Colonic mucosa (tissue), 4 donors: ENCODE data around the gene BCO1. TPM values are rescaled to one million over a fixed set of nuclear protein-coding genes. Genes with fewer than 3 reads are reported as not detected.
A peak's percentile ranks its signal among the peaks of the same experiment; 100 is the strongest.

Experiments used
- DNase-seq: peaks from one replicate; pipeline ENCODE4 v3.0.0-alpha.2; 2020
- H3K27ac ChIP-seq: fragments of 200-600 bp; one replicate; pipeline ENCODE4 v1.8.0; 2021
- H3K27me3 ChIP-seq: fragments of 200-600 bp; one replicate; pipeline ENCODE4 v1.8.0; 2021
- H3K36me3 ChIP-seq: fragments of 200-600 bp; one replicate; pipeline ENCODE4 v1.8.0; 2021
- H3K4me1 ChIP-seq: fragments of 200-600 bp; one replicate; pipeline ENCODE4 v1.8.0; 2021; ENCODE audit warnings: mild to moderate bottlenecking
- H3K4me3 ChIP-seq: fragments of 200-600 bp; one replicate; pipeline ENCODE4 v1.8.0; 2021
- H3K9ac ChIP-seq, 2 donors: one replicate each; pipeline ENCODE4 v1.7.0; 2013; ENCODE audit warnings: control low read depth in 2 of 2, low read depth in 2 of 2, low read length in 2 of 2
- H3K9me3 ChIP-seq: fragments of 200-600 bp; one replicate; pipeline ENCODE4 v1.8.0; 2021
- intact Hi-C: fragments of 100-400 bp; cut with DNase I; formaldehyde crosslinking; loops from one replicate; pipeline ENCODE4 v1.14.1; 2022
- total RNA-seq, 2 donors: library from RNA; stranded (reverse); fragmentation: NEBNext Ultra II Directional in 1 of 2; extraction: Animal tissue kit (Norgen Biotek cat#: 25700) in 1 of 2; gene quantifications; one replicate each; pipeline ENCODE4 v1.2.1, GENCODE V29; 2021
- TF ChIP-seq, protein P1 (sequence below): fragments of 200-600 bp; IDR thresholded peaks from one replicate; pipeline ENCODE4 v1.8.0; 2022; ENCODE audit warnings: antibody characterized with exemption, mild to moderate bottlenecking
- donor health status: healthy.
- donor health status: DM: no; HTN: no; CAD: no.
- donor health status: DM: no; HTN: no; CAD: no.

BCO1 gene, protein sequence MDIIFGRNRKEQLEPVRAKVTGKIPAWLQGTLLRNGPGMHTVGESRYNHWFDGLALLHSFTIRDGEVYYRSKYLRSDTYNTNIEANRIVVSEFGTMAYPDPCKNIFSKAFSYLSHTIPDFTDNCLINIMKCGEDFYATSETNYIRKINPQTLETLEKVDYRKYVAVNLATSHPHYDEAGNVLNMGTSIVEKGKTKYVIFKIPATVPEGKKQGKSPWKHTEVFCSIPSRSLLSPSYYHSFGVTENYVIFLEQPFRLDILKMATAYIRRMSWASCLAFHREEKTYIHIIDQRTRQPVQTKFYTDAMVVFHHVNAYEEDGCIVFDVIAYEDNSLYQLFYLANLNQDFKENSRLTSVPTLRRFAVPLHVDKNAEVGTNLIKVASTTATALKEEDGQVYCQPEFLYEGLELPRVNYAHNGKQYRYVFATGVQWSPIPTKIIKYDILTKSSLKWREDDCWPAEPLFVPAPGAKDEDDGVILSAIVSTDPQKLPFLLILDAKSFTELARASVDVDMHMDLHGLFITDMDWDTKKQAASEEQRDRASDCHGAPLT
- 1 to 10 TPM; 2.1 to 6.1 TPM for total RNA-seq

DNA sequence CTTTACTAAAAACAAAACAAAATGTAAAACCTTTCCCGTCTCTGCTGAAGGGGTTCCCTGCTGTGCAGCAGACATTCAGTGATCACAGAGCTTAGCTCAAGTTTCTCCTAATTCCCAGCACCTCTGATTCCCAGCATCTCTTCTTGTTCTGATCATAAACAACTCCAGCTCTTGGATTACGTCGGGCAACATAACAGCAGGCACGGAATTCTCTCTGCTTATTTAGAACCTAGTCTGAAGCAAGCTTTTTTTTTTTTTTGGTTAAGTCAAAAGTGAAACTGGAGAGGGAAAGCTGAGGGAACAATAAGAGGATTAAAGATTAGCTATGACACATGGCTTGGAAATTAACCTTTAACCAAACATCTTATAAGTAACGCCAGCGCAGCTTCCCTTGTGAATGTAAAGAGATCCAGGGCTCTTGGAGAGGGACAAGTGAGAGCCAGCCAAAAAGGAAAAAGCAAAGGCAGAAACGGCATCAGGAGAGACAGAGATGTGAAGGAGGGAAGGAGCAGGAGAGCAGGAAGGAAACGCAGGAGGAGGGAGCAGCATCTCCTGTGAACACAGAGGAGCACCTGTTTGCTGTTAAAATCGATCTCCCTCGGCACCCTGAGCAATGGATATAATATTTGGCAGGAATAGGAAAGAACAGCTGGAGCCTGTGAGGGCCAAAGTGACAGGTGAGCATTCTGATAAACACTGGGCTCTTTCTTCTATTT, at the start of gene BCO1:
TSS of gene BCO1 (plus strand) at position 394 of the 716 bp plus-strand sequence. CDS start at position 614, 220 bp downstream.
- no peaks in the 10 kb centered on the region for H3K27me3 ChIP-seq
- H3K9ac ChIP-seq: peak within 1 kb of the TSS in 1 of 2 donors; percentile 72
- TF ChIP-seq, protein P1, sequence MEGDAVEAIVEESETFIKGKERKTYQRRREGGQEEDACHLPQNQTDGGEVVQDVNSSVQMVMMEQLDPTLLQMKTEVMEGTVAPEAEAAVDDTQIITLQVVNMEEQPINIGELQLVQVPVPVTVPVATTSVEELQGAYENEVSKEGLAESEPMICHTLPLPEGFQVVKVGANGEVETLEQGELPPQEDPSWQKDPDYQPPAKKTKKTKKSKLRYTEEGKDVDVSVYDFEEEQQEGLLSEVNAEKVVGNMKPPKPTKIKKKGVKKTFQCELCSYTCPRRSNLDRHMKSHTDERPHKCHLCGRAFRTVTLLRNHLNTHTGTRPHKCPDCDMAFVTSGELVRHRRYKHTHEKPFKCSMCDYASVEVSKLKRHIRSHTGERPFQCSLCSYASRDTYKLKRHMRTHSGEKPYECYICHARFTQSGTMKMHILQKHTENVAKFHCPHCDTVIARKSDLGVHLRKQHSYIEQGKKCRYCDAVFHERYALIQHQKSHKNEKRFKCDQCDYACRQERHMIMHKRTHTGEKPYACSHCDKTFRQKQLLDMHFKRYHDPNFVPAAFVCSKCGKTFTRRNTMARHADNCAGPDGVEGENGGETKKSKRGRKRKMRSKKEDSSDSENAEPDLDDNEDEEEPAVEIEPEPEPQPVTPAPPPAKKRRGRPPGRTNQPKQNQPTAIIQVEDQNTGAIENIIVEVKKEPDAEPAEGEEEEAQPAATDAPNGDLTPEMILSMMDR: no peak
- no peaks in the 10 kb centered on the region for H3K4me1 ChIP-seq
- no peaks in the 10 kb centered on the region for H3K36me3 ChIP-seq
- no peaks in the 10 kb centered on the region for H3K9me3 ChIP-seq
- intact Hi-C loops: no loop called here
- peak within 1 kb of the TSS; percentile 78 for H3K27ac ChIP-seq
- peak; percentile 55 for DNase-seq
- H3K4me3 ChIP-seq: peak within 1 kb of the TSS; percentile 33

DNA sequence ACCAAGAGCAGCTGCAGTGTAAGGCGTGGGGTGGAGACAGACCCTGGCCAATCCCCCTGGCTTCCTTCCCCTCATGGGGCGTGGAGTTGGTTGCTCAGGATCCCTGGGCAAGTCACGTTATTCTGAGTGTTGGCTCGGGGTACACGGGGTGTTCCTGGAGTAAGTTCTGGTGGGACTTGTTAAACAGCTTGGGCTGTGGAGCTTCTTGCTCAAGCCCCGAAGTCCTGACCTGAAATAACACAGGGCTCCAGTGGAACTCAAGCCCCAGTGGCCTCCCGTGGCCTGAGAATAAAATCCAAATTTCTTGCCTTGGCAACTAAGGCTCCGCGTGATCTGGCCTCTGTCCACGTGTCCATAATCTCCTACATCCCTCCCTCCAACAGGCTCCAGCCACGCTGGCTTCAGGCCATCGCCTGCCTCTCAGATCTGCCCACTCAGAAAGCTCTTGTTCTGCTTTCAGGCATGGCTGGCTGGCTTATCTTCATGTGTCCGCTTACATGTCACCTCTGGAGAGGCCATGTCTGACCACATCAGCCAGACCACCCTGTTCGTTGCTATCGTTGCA, 49.3 kb upstream of the BCO1 start:
- H3K27ac ChIP-seq: no peak overlapping the region
- H3K36me3 ChIP-seq: no peaks in the 10 kb centered on the region
- no peaks in the 10 kb centered on the region for H3K9me3 ChIP-seq
- TF ChIP-seq, protein P1: no peak
- H3K9ac ChIP-seq: no peak overlapping the region
- H3K27me3 ChIP-seq: no peaks in the 10 kb centered on the region
- no peak overlapping the region for H3K4me3 ChIP-seq
- DNase-seq: peak; percentile 66
- no peaks in the 10 kb centered on the region for H3K4me1 ChIP-seq
- intact Hi-C loops: no loop called here

DNA sequence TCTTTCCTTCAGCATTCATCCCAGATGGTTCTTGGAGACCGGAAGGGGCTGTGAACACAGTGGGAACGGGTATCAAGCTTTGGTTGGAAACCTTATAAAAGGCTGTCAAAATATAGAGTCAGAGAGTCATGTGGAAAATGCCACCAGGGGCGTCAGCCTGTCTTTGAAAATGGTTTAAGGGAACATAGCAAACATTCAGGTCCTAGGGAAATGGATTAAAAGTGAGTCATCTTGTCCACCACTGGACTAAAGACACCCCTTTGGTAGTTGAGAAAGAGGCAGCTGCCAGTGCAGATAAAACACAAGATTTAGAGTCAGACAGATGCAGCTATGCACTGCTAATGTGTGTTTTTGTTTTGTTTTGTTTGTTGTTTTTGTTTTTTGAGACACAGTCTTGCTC, 47.8 kb upstream of the BCO1 start:
- H3K9ac ChIP-seq: no peak overlapping the region
- no peaks in the 10 kb centered on the region for H3K27me3 ChIP-seq
- H3K9me3 ChIP-seq: no peaks in the 10 kb centered on the region
- H3K36me3 ChIP-seq: no peaks in the 10 kb centered on the region
- H3K4me3 ChIP-seq: no peak overlapping the region
- H3K27ac ChIP-seq: no peak overlapping the region
- DNase-seq: no peak
- intact Hi-C loops: no loop called here
- TF ChIP-seq, protein P1: no peak
- no peaks in the 10 kb centered on the region for H3K4me1 ChIP-seq

DNA sequence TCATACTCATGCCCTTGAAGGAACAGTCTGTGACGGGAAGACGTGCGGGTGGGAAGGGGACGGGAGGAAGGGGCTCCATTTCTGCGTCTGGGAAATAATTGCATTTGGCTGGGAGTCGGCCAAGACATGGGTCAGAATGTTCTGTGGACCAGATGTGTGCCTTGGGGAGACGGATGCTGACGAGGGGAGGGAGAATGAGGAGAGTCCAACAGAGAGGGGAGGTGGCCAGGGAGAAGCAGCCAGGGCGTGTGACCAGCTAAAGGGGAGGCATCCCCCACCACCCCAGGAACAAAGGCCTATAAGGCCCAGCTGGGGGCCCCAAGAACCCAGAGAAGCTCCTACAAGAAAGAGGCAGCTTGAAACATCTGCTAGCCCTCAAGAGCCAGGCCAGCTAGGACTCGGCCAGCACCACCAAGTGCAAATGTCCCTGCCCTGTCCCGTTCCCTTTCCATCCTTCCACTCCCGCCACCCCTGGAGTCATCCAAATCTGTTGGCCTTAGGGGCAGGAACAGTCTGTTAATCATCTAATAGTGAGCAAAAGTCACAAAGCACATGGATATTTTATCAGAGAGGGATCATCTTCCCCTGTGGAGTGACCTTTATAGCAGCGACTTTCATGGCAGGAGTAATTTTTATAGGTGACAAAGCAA, 42.5 kb upstream of the BCO1 start:
- no peaks in the 10 kb centered on the region for H3K36me3 ChIP-seq
- DNase-seq: no peak
- no peak overlapping the region for H3K27ac ChIP-seq
- TF ChIP-seq, protein P1: no peak
- H3K27me3 ChIP-seq: no peaks in the 10 kb centered on the region
- H3K9me3 ChIP-seq: no peaks in the 10 kb centered on the region
- H3K4me1 ChIP-seq: no peaks in the 10 kb centered on the region
- no peak overlapping the region for H3K4me3 ChIP-seq
- no peak overlapping the region for H3K9ac ChIP-seq
- intact Hi-C loops: no loop called here

DNA sequence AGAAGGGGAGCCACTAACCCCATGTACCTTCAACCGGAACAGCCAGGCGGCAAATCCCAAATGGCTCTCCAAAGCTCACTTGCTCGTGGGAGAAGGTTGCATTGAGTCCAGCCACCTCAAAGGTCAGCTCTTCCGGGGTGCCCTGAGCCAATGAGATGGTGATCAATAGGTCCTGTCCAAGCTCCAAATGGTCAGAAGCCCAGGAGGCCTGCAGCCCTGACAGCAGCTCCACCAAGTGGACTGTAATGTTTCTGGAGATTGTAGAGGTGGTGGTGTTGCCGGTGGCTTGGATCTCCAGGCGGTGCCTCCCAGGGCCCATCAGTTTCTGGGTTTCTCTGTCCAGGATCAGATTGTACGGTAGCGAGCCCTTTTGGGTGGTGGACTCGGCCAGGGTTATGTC, 39.9 kb upstream of the BCO1 start:
- no peaks in the 10 kb centered on the region for H3K27me3 ChIP-seq
- no peaks in the 10 kb centered on the region for H3K4me1 ChIP-seq
- no peaks in the 10 kb centered on the region for H3K36me3 ChIP-seq
- no peak overlapping the region for H3K9ac ChIP-seq
- H3K27ac ChIP-seq: no peak overlapping the region
- TF ChIP-seq, protein P1: no peak
- DNase-seq: no peak
- H3K9me3 ChIP-seq: no peaks in the 10 kb centered on the region
- no peak overlapping the region for H3K4me3 ChIP-seq
- intact Hi-C loops: no loop called here
